GM18909 (cell line): ENCODE results near the gene PRKG1.
A peak's percentile ranks its signal among the peaks of the same experiment; 100 is the strongest.
"Not testable (repeated sequence)": the region's sequence is repeated elsewhere in the genome, so short reads cannot be mapped to it uniquely, and the experiment has no call there.

Experiments
- ATAC-seq: cut with Tn5 transposase; IDR thresholded peaks from one replicate; pipeline ENCODE4 v1.9.1; 2021; ENCODE audit warnings: mild to moderate bottlenecking; ENCODE audit not compliant: unreplicated experiment, poor library complexity

The PRKG1 gene

DNA sequence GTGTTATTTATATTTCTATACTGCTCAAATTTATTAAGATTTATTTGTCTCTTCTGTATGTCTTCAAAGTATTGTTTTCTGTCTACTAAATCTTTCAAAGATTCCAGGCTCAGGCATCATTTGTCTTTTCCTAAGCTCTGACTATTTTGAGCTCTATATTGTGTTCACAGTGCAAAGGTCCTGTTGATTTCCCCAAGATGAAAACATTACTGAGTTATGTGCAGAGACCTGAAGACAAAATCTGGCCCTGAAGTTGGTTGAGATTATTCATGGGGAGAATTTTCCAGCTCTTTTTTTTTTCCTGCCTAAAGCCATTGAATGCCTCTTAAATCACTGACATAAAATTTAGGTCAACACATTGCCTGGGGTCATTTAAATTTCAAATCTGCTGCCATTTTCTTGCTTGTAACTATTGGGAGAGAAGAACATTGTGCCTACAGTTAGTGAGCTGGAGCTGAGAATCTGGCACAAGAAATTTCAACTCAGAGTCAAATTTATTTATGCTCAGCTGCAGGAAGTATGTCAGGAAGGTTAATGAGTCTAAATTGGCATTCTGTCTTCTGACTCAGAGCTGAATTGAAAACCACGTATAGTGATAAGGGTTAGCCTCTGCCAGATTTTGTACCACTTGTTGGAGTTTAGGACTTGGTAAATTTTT is 593.5 kb downstream of the PRKG1 start:
- ATAC-seq, result no peak

DNA sequence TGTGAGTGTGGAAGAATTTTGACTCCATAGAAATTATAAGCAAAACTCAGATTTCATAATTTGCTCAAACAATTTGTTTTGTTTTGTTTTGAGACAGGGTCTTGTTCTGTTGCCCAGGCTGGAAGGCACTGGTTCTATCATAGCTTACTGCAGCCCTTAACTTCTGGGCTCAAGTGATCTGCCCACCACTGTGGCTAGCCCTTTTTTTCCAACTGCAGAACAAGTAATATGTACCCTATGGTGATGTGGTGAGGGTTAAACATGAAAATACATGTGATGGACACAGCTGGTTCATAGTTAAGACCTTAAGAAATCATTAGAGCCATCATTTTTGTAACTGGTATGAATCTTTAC is 594.0 kb downstream of the PRKG1 start:
- no peak for ATAC-seq

GRCh38 chr10:51669041-51669440 is 594.8 kb downstream of the PRKG1 start:
- ATAC-seq, result no peak

- no peak for ATAC-seq
Measured at GRCh38 chr10:51672039-51672535, 597.8 kb downstream of the PRKG1 start.

DNA sequence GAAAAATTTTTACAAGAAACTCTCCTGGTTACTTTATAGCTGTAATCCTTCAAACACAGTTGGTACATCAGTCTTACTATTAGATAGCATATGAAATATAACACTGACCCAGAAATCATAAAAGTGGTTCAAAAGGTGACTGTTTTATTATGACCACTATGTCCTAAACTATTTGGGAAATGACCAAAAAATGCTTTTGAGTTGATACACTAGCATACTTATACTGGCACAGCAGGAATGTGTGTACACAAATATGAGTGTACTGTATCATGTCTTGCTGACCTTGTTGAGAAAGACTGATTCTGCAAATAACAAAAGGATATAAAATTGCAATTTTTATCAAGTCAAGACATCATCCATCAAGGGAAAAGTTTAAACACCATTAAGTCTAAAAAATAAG is 600.8 kb downstream of the PRKG1 start:
- no peak for ATAC-seq

- ATAC-seq, result no peak
Measured at GRCh38 chr10:51679841-51680240, 605.6 kb downstream of the PRKG1 start.

- ATAC-seq, result no peak
Measured at GRCh38 chr10:51683031-51683691, 608.9 kb downstream of the PRKG1 start.

- no peak for ATAC-seq
Measured at GRCh38 chr10:51685768-51686167, 611.5 kb downstream of the PRKG1 start.

- no peak for ATAC-seq
Measured at GRCh38 chr10:51687296-51687695, 613.0 kb downstream of the PRKG1 start.

DNA sequence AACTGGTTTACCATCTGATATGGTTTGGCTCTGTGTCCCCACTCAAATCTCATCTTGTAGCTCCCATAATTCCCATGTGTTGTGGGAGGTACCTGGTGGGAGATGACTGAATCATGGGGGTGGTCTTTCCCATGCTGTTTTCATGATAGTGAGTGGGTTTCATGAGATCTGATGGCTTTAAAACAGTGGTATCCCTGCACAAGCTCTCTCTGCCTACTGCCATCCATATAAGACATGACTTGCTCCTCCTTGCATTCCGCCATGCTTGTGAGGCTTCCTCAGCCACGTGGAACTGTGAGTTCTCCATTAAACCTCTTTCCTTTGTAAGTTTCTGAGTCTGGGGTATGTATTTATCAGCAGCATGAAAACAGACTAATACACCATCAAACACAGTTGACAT is 614.5 kb downstream of the PRKG1 start:
- ATAC-seq, result not testable (repeated sequence)

GRCh38 chr10:51689536-51689935 is 615.2 kb downstream of the PRKG1 start:
- no peak for ATAC-seq

GRCh38 chr10:51691135-51691534 is 616.8 kb downstream of the PRKG1 start:
- ATAC-seq, result no peak

GRCh38 chr10:51694086-51694768 is 619.9 kb downstream of the PRKG1 start:
- no peak for ATAC-seq

DNA sequence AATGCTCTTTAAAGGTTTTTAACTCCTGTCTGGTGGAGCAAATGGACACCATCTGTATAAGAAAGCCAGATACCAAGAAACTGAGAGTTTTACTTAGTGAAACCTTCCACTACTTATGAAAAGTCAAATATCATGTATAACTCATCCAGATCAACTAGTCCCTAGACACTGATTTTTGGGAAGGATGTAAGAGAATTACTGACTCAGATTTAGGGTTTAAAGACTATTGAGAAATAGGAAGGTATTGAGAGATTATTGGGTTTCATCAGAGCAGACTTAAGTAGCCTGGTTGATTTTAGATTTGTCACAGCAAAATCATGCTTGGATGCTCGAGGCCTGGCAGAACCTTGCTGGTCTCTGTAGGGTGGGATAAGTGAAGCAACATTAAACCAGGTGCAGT is 622.0 kb downstream of the PRKG1 start:
- ATAC-seq, result no peak

GRCh38 chr10:51698473-51699063 is 624.3 kb downstream of the PRKG1 start:
- no peak for ATAC-seq

GRCh38 chr10:51699145-51699474 is 624.8 kb downstream of the PRKG1 start:
- peak; percentile 33 for ATAC-seq

DNA sequence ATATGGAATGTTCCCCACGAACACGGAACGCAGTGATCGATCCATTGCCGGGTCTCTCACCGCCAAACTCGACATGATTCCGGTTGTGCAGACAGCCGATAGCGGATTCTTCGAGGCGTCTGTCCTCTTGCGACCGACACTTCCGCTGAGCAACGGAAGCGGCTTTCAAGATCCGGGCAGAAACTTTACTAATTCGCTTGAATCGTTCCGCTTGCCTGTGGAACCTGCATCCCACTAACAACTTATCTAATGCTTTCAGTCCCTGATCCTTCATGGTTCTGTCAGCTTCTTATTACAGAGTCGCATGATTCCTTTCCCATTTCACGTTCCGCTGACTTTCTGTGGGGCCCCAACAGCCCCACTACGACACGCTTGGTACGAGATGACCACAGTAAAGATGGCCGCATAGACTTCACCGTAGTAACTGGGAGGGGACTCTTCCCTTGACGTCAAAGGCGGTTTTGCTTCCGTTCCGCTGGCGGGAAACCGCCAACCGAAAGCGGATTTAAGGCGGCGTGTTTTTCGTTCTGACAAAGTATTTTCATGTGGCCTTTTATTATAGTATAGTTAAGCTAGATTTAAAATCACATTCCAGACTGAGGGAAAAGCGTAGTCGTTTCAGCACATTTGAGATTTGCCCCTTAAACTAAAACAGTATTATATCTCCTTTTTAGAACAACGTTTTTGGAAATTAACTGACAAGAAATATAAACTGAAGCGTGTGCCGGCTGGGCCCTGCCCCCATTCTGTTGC is 625.4 kb downstream of the PRKG1 start, which contains the start of gene CSTF2T:
Gene CSTF2T (minus strand): TSS at position 121 of the 753 bp plus-strand sequence. CDS start 46 bp downstream, at position 75.
- ATAC-seq, result peak; percentile 96

- ATAC-seq, result no peak
Measured at GRCh38 chr10:51700228-51700817, 626.0 kb downstream of the PRKG1 start.

DNA sequence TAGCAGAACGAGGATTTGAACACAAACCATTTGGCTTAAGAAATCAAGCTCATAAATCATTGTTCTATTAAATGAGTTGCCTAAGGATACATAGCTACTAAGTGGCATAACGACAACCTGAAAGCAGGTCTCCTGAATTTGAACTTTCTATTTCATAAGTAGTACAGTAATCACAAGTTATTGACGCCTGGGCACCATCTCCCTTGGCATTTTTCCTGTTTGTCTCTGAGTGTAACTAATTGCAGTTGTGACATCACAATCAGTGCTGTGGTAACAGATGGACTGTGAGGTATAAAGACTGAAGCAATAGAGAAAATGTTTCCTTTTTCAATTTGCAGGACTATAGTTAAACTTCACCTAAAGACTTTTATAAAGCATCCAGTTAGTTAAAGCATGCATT is 631.5 kb downstream of the PRKG1 start:
- ATAC-seq, result no peak

GRCh38 chr10:51706225-51706624 is 631.9 kb downstream of the PRKG1 start:
- ATAC-seq, result no peak
